ENCODE data around the gene DR1. TPM values are rescaled to one million over a fixed set of nuclear protein-coding genes. Genes with fewer than 3 reads are reported as not detected.

The DR1 gene
- total and polyA plus RNA-seq, 10 of the 15 experiments (the other 5 are each of a cell fraction or from before 2014, with no cell fraction given): 7.4 to 56.1 (median 35.4) TPM

GRCh38 chr1:93414749-93415148 is 69.0 kb downstream of the DR1 start:
- peak; percentile 31; the same call in 1 of the 3 replicates for ATAC-seq
- CTCF ChIA-PET: interaction anchor here (1.3 to 1.8 kb wide), 2 partner anchors 24 to 110 kb away, joined by 3 to 7 read pairs; no protein-coding TSS in a partner anchor
- in situ Hi-C loops (cut with MboI): no loop called here
- no peak overlapping the region for H3K27ac ChIP-seq (ENCODE audit: control insufficient read depth, insufficient read depth)
- no peak overlapping the region for H3K9ac ChIP-seq (ENCODE audit: control insufficient read depth, insufficient read depth, low read length)
- no peaks in the 10 kb centered on the region for H3K79me2 ChIP-seq (ENCODE audit: control insufficient read depth, insufficient read depth, low read length)
- no peaks in the 10 kb centered on the region for H3K9me3 ChIP-seq (replicated peaks; ENCODE audit: control insufficient read depth, insufficient read depth, low read length)
- SMC1A ChIA-PET (ENCODE audit: uncharacterized antibody, unreplicated experiment): interaction anchor here (0.7 to 1.6 kb wide), 3 partner anchors 21 to 430 kb away, joined by 3 read pairs; no protein-coding TSS in a partner anchor
- no peak for DNase-seq (ENCODE audit: low read depth, low spot score)
- H3K4me1 ChIP-seq (ENCODE audit: control insufficient read depth, insufficient read depth, low read length): no peaks in the 10 kb centered on the region
- RAD21 ChIA-PET (ENCODE audit: unreplicated experiment): interaction anchor here (0.5 to 1.6 kb wide), 4 partner anchors 23 to 1525 kb away, joined by 3 read pairs; no protein-coding TSS in a partner anchor
- POLR2A ChIA-PET: no interaction called here
- no peaks in the 10 kb centered on the region for H4K20me1 ChIP-seq (ENCODE audit: control insufficient read depth, insufficient read depth)
- H3K27me3 ChIP-seq (replicated peaks in 1 of 2; ENCODE audit: control insufficient read depth in 2 of 2, insufficient read depth in 2 of 2, low read length in 1 of 2): no peaks in the 10 kb centered on the region
- no peak for FAIRE-seq
- intact Hi-C loops (cut with micrococcal nuclease; ENCODE audit: unreplicated experiment): no loop called here
- no TSS peak for BruUV-seq (replicated peaks)
- H3K4me3 ChIP-seq: no peak overlapping the region
- H3K4me2 ChIP-seq (ENCODE audit: control insufficient read depth, insufficient read depth): no peak overlapping the region
- TF ChIP-seq SPI1 (IDR thresholded peaks at IDR 0.05; ENCODE audit: borderline replicate concordance, insufficient read depth, low read depth, low read length): peak; percentile 73
- no peak for TF ChIP-seq SREBF2 (IDR thresholded peaks at IDR 0.05; ENCODE audit: low read length)
- H2AFZ ChIP-seq (ENCODE audit: control insufficient read depth, low read depth, low read length): no peak overlapping the region
- H3K36me3 ChIP-seq (ENCODE audit: control insufficient read depth in 2 of 2, insufficient read depth in 2 of 2, low read length in 1 of 2): no peaks in the 10 kb centered on the region
- 15% methylated on average over 3 of the region's 3 CpGs for WGBS (ENCODE audit: insufficient coverage, insufficient replicate concordance, low lambda C conversion rate, missing lambda C conversion rate)

DNA sequence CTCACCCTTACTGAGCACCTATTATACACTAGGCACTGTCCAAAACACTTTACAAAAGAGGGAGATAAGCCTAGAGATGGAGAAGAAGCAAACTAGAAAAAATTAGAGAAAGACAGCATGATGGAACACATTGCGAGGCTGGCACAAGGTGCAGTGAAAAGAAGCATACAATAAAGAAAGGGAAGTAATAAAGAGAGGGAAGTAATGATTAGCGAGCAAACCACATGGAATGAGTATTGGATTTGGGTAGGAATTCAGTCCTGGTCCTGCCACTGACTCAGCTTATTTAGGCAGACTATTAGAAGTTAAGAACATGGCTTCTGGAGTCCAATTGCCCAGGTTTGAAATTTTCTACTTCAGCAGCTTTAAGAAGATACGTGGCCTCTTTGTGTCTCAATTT is 69.6 kb downstream of the DR1 start:
- Histone ChIP-seq H2AFZ (ENCODE audit: control insufficient read depth, low read depth, low read length) (no peak overlapping the region), H3K4me3 (no peak overlapping the region), H4K20me1 (ENCODE audit: control insufficient read depth, insufficient read depth) (no peaks in the 10 kb centered on the region), H3K4me2 (ENCODE audit: control insufficient read depth, insufficient read depth) (no peak overlapping the region; the same call in 1 of the 2 replicates), H3K9me3 (replicated peaks; ENCODE audit: control insufficient read depth, insufficient read depth, low read length) (no peaks in the 10 kb centered on the region), H3K36me3 (ENCODE audit: control insufficient read depth in 2 of 2, insufficient read depth in 2 of 2, low read length in 1 of 2) (no peaks in the 10 kb centered on the region), H3K9ac (ENCODE audit: control insufficient read depth, insufficient read depth, low read length) (no peak overlapping the region), H3K4me1 (ENCODE audit: control insufficient read depth, insufficient read depth, low read length) (no peaks in the 10 kb centered on the region), H3K27ac (ENCODE audit: control insufficient read depth, insufficient read depth) (no peak overlapping the region), H3K79me2 (ENCODE audit: control insufficient read depth, insufficient read depth, low read length) (no peaks in the 10 kb centered on the region), H3K27me3 (replicated peaks in 1 of 2; ENCODE audit: control insufficient read depth in 2 of 2, insufficient read depth in 2 of 2, low read length in 1 of 2) (no peaks in the 10 kb centered on the region)
- in situ Hi-C loops (cut with MboI): no loop called here
- no TSS peak for BruUV-seq (replicated peaks)
- ChIA-PET CTCF (interaction anchor here (0.9 to 1.8 kb wide), 4 partner anchors 24 to 256 kb away, joined by 3 to 7 read pairs (median 4); no protein-coding TSS in a partner anchor), RAD21 (ENCODE audit: unreplicated experiment) (interaction anchor here (0.7 to 1.6 kb wide), 4 partner anchors 22 to 920 kb away, joined by 3 read pairs; no protein-coding TSS in a partner anchor), SMC1A (ENCODE audit: uncharacterized antibody, unreplicated experiment) (interaction anchor here (0.7 to 1.6 kb wide), 3 partner anchors 22 to 429 kb away, joined by 3 read pairs; no protein-coding TSS in a partner anchor), POLR2A (no interaction called here)
- no peak for FAIRE-seq
- intact Hi-C loops (cut with micrococcal nuclease; ENCODE audit: unreplicated experiment): no loop called here
- 26% methylated on average over 3 of the region's 3 CpGs for WGBS (ENCODE audit: insufficient coverage, insufficient replicate concordance, low lambda C conversion rate, missing lambda C conversion rate)
- no peak for TF ChIP-seq ZNF687 (IDR thresholded peaks at IDR 0.05)
- TF ChIP-seq CBFB (IDR thresholded peaks at IDR 0.05; ENCODE audit: low read depth): no peak
- DNase-seq (ENCODE audit: low read depth, low spot score): no peak
- no peak for ATAC-seq

All from GM12878 (cell line).